Neural cell (in vitro differentiated cells): ENCODE measurements around the gene RIPK3. TPM values are rescaled to one million over a fixed set of nuclear protein-coding genes. Genes with fewer than 3 reads are reported as not detected.

Experiments
- H2AFZ ChIP-seq: fragments of 200-600, 300-800 bp; sonication (generic), shearing (Covaris generic); 2 replicates; pipeline ENCODE4 v1.6.0; 2014; ENCODE audit warnings: low read depth, mild to moderate bottlenecking, antibody characterized with exemption, low read length, moderate library complexity
- H3F3A ChIP-seq: fragments of 200-600 bp; shearing (Covaris generic); 2 replicates; pipeline ENCODE4 v1.6.1; 2016; ENCODE audit warnings: mild to moderate bottlenecking, moderate library complexity, mixed read lengths, antibody characterized with exemption, low read length; ENCODE audit not compliant: insufficient read depth, poor library complexity, severe bottlenecking
- H3K27ac ChIP-seq: fragments of 200-600, 300-800 bp; sonication (generic), shearing (Covaris generic); 2 replicates; pipeline ENCODE4 v1.5.1; 2014; ENCODE audit warnings: mild to moderate bottlenecking, low read length, moderate library complexity
- H3K27me3 ChIP-seq: fragments of 300-800, 200-600 bp; sonication (generic), shearing (Covaris generic); 2 replicates; pipeline ENCODE4 v1.6.0; 2014; ENCODE audit warnings: mild to moderate bottlenecking, low read depth, low read length, moderate library complexity; ENCODE audit not compliant: insufficient read depth
- H3K36me3 ChIP-seq: fragments of 300-800, 200-600 bp; sonication (generic), shearing (Covaris generic); 2 replicates; pipeline ENCODE4 v1.5.1; 2014; ENCODE audit warnings: mild to moderate bottlenecking, antibody characterized with exemption, low read length, moderate library complexity; ENCODE audit not compliant: insufficient read depth
- H3K4me2 ChIP-seq: fragments of 300-800, 200-600 bp; sonication (generic), shearing (Covaris generic); 2 replicates; pipeline ENCODE4 v1.6.0; 2014; ENCODE audit warnings: mild to moderate bottlenecking, low read length
- H3K4me3 ChIP-seq: fragments of 300-800, 200-600 bp; sonication (generic), shearing (Covaris generic); 2 replicates; pipeline ENCODE4 v1.5.1; 2014; ENCODE audit warnings: mild to moderate bottlenecking, low read length, moderate library complexity
- H3K79me2 ChIP-seq: fragments of 200-600 bp; shearing (Covaris generic); replicated peaks from 2 replicates; pipeline ENCODE4 v1.6.0; 2014; ENCODE audit warnings: mild to moderate bottlenecking, low read length, moderate library complexity; ENCODE audit not compliant: insufficient read depth
- H3K9ac ChIP-seq: fragments of 300-800, 200-600 bp; sonication (generic), shearing (Covaris generic); 2 replicates; pipeline ENCODE4 v1.6.1; 2016; ENCODE audit warnings: mild to moderate bottlenecking, low read length, mixed read lengths
- H3K9me2 ChIP-seq: fragments of 200-600 bp; shearing (Covaris generic); 2 replicates; pipeline ENCODE4 v1.6.1; 2016; ENCODE audit warnings: mild to moderate bottlenecking, low read length, mixed read lengths; ENCODE audit not compliant: insufficient read depth
- H3K9me3 ChIP-seq: fragments of 200-600, 300-800 bp; sonication (generic), shearing (Covaris generic); 2 replicates; pipeline ENCODE4 v1.6.1; 2016; ENCODE audit warnings: mild to moderate bottlenecking, mixed run types, low read length, moderate library complexity, mixed read lengths
- H4K20me1 ChIP-seq: fragments of 200-600 bp; shearing (Covaris generic); 2 replicates; pipeline ENCODE4 v1.6.1; 2016; ENCODE audit warnings: mild to moderate bottlenecking, mixed run types; ENCODE audit not compliant: insufficient read depth
- CTCF ChIP-seq: fragments of 450-650 bp; IDR thresholded peaks from 2 replicates; pipeline ENCODE4 v1.5.1; 2014; ENCODE audit warnings: antibody characterized with exemption, mild to moderate bottlenecking, moderate library complexity; ENCODE audit not compliant: poor library complexity, severe bottlenecking
- EP300 ChIP-seq: fragments of 450-650 bp; conservative IDR thresholded peaks from 2 replicates; pipeline ENCODE4 v1.6.1; 2014; ENCODE audit warnings: antibody characterized with exemption, mild to moderate bottlenecking, moderate library complexity; ENCODE audit not compliant: poor library complexity, severe bottlenecking
- EZH2 ChIP-seq: fragments of 200-600, 300-800 bp; shearing (Covaris generic), sonication (generic); IDR thresholded peaks from 2 replicates; pipeline ENCODE4 v1.6.1; 2014; ENCODE audit warnings: antibody characterized with exemption, low read length, borderline replicate concordance, mild to moderate bottlenecking; ENCODE audit not compliant: insufficient read depth, poor library complexity, severe bottlenecking
- MXI1 ChIP-seq: fragments of 450-650 bp; conservative IDR thresholded peaks from 2 replicates; pipeline ENCODE4 v1.6.1; 2014; ENCODE audit warnings: antibody characterized with exemption, mild to moderate bottlenecking; ENCODE audit not compliant: poor library complexity, severe bottlenecking
- POLR2AphosphoS5 ChIP-seq: IDR thresholded peaks from 2 replicates; pipeline ENCODE4 v1.6.1; 2012
- RAD21 ChIP-seq: fragments of 450-650 bp; conservative IDR thresholded peaks from 2 replicates; pipeline ENCODE4 v1.6.1; 2014; ENCODE audit warnings: antibody characterized with exemption, mild to moderate bottlenecking, moderate library complexity
- REST ChIP-seq: IDR thresholded peaks from 2 replicates; pipeline ENCODE4 v1.6.1; 2012; ENCODE audit warnings: borderline replicate concordance
- SMC3 ChIP-seq: fragments of 450-650 bp; conservative IDR thresholded peaks from 2 replicates; pipeline ENCODE4 v1.6.1; 2014; ENCODE audit warnings: antibody characterized with exemption, mild to moderate bottlenecking, moderate library complexity; ENCODE audit not compliant: poor library complexity
- TAF1 ChIP-seq: IDR thresholded peaks from 2 replicates; pipeline ENCODE4 v1.6.1; 2012; ENCODE audit warnings: low read depth
- polyA plus RNA-seq: library from polyadenylated mRNA; depleted of rRNA; stranded (reverse); fragments of >200 nt; gene quantifications from 2 replicates; pipeline ENCODE4 v1.2.3, GENCODE V29; 2014

Gene RIPK3
- polyA plus RNA-seq, 1 donor from 2014 or later = not detected

DNA sequence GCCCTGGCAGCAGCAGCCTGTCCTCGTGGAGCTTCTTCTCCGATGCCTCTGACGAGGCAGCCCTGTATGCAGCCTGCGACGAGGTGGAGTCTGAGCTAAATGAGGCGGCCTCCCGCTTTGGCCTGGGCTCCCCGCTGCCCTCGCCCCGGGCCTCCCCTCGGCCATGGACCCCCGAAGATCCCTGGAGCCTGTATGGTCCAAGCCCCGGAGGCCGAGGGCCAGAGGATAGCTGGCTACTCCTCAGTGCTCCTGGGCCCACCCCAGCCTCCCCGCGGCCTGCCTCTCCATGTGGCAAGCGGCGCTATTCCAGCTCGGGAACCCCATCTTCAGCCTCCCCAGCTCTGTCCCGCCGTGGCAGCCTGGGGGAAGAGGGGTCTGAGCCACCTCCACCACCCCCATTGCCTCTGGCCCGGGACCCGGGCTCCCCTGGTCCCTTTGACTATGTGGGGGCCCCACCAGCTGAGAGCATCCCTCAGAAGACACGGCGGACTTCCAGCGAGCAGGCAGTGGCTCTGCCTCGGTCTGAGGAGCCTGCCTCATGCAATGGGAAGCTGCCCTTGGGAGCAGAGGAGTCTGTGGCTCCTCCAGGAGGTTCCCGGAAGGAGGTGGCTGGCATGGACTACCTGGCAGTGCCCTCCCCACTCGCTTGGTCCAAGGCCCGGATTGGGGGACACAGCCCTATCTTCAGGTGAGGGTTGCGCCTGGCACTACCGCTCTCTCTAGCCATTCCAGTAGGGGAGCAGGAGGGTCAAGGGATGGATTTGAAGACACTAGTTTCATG is 30.3 kb upstream of the RIPK3 start:
- H3K9ac ChIP-seq = no peak overlapping the region

DNA sequence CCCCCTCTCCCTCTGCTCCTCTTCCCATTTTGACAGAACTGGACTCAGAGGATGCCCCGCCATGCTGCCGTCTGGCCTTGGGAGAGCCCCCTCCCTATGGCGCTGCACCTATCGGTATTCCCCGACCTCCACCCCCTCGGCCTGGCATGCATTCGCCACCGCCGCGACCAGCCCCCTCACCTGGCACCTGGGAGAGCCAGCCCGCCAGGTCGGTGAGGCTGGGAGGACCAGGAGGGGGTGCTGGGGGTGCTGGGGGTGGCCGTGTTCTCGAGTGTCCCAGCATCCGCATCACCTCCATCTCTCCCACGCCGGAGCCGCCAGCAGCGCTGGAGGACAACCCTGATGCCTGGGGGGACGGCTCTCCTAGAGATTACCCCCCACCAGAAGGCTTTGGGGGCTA is 29.7 kb upstream of the RIPK3 start:
- H3K27me3 ChIP-seq = peaks cover 23% of the 10 kb centered on the region
- H3K4me2 ChIP-seq = no peak overlapping the region
- no peak overlapping the region for H2AFZ ChIP-seq
- peak overlapping the region; percentile 56 for H3K9ac ChIP-seq
- no peaks in the 10 kb centered on the region for H3K36me3 ChIP-seq
- H3K9me2 ChIP-seq = no peaks in the 10 kb centered on the region
- H3F3A ChIP-seq = no peaks in the 10 kb centered on the region
- H3K27ac ChIP-seq = no peak overlapping the region
- peak overlapping the region; percentile 61 for H3K4me3 ChIP-seq
- TF ChIP-seq POLR2AphosphoS5 (no peak), SMC3 (no peak), MXI1 (no peak), REST (no peak)
- H3K9me3 ChIP-seq = no peaks in the 10 kb centered on the region
- H3K79me2 ChIP-seq = no peaks in the 10 kb centered on the region
- no peaks in the 10 kb centered on the region for H4K20me1 ChIP-seq

More for the DNA sequence above, 30.3 kb upstream of the RIPK3 start:
- no peaks in the 10 kb centered on the region for H3F3A ChIP-seq
- no peaks in the 10 kb centered on the region for H3K9me2 ChIP-seq
- H3K27me3 ChIP-seq = peaks cover 22% of the 10 kb centered on the region
- no peak overlapping the region for H2AFZ ChIP-seq
- no peaks in the 10 kb centered on the region for H3K79me2 ChIP-seq
- no peaks in the 10 kb centered on the region for H3K9me3 ChIP-seq
- H3K4me3 ChIP-seq = no peak overlapping the region
- H3K4me2 ChIP-seq = no peak overlapping the region
- no peak overlapping the region for H3K27ac ChIP-seq
- H4K20me1 ChIP-seq = no peaks in the 10 kb centered on the region
- no peaks in the 10 kb centered on the region for H3K36me3 ChIP-seq
- TF ChIP-seq MXI1 (no peak), RAD21 (no peak), SMC3 (no peak), CTCF (no peak), REST (no peak), POLR2AphosphoS5 (no peak), EP300 (no peak), EZH2 (no peak), TAF1 (no peak)
